HepG2 (cell line): ENCODE measurements around the gene GRK3. TPM values are rescaled to one million over a fixed set of nuclear protein-coding genes. Genes with fewer than 3 reads are reported as not detected.

Experiments used
- FOSL1 ChIP-seq: sonication (generic); formaldehyde crosslinking; IDR thresholded peaks from 2 replicates; pipeline ENCODE4 v1.9.0; 2021; ENCODE audit warnings: missing genetic modification reagents, borderline replicate concordance
- HIVEP1 ChIP-seq: sonication (generic); formaldehyde crosslinking; IDR thresholded peaks from 2 replicates; pipeline ENCODE4 v1.4.0; 2020; ENCODE audit warnings: mild to moderate bottlenecking, missing genetic modification reagents
- IKZF4 ChIP-seq: sonication (generic); formaldehyde crosslinking; IDR thresholded peaks from 2 replicates; pipeline ENCODE4 v1.5.1; 2020; ENCODE audit warnings: borderline replicate concordance, mild to moderate bottlenecking, low read depth, missing genetic modification reagents; ENCODE audit errors: not compliant biosample characterization
- NBN ChIP-seq: fragments of 450-650 bp; conservative IDR thresholded peaks from 2 replicates; pipeline ENCODE4 v1.6.1; 2017
- SAP130 ChIP-seq: IDR thresholded peaks from 2 replicates; pipeline ENCODE4 v1.6.1; 2016; ENCODE audit warnings: low read depth
- SRY ChIP-seq: sonication (generic); formaldehyde crosslinking; IDR thresholded peaks from 2 replicates; pipeline ENCODE4 v1.8.0; 2022; ENCODE audit warnings: mild to moderate bottlenecking, missing genetic modification reagents
- TAF1 ChIP-seq: sonication (generic); formaldehyde crosslinking; IDR thresholded peaks from 2 replicates; pipeline ENCODE4 v1.4.0; 2020; ENCODE audit warnings: missing genetic modification reagents
- WIZ ChIP-seq: sonication (generic); formaldehyde crosslinking; IDR thresholded peaks from 2 replicates; pipeline ENCODE4 v1.5.1; 2020; ENCODE audit warnings: mild to moderate bottlenecking, missing genetic modification reagents
- ZBTB21 ChIP-seq: sonication (generic); formaldehyde crosslinking; IDR thresholded peaks from 2 replicates; pipeline ENCODE4 v1.4.0; 2020; ENCODE audit warnings: missing genetic modification reagents
- ZBTB42 ChIP-seq: sonication (generic); formaldehyde crosslinking; IDR thresholded peaks from 2 replicates; pipeline ENCODE4 v1.5.0; 2020; ENCODE audit warnings: mild to moderate bottlenecking, missing genetic modification reagents
- ZFX ChIP-seq: sonication (generic); formaldehyde crosslinking; IDR thresholded peaks from 2 replicates; pipeline ENCODE4 v1.4.0; 2020; ENCODE audit warnings: mild to moderate bottlenecking, low read depth, missing genetic modification reagents, moderate library complexity
- ZNF569 ChIP-seq: sonication (generic); formaldehyde crosslinking; IDR thresholded peaks from 2 replicates; pipeline ENCODE4 v1.5.0; 2020; ENCODE audit warnings: mild to moderate bottlenecking, missing genetic modification reagents, moderate library complexity, borderline replicate concordance
- ZSCAN22 ChIP-seq: sonication (generic); formaldehyde crosslinking; IDR thresholded peaks from 2 replicates; pipeline ENCODE4 v1.4.0; 2020; ENCODE audit warnings: mild to moderate bottlenecking, missing genetic modification reagents
- polyA plus RNA-seq, 8 experiments: library from polyadenylated mRNA; depleted of rRNA in 3 of 8; stranded (reverse) in 7 of 8; unstranded in 1 of 8; fragments of >200 nt; fragmentation: Illumina TruSeq in 4 of 8; extraction: Trizol in 4 of 8; gene quantifications; 2 replicates each; pipeline versions ENCODE4 v1.2.1 to v1.2.3, GENCODE V29; 2011 to 2016; ENCODE audit warnings: low read depth in 4 of 8, missing spikeins in 1 of 8, mixed read lengths in 1 of 8; ENCODE audit not compliant: insufficient read depth in 1 of 8
- total RNA-seq, 5 experiments: library from RNA; depleted of rRNA; stranded (reverse); fragments of >200 nt; fragmentation: Illumina TruSeq; extraction: Trizol; gene quantifications; 2 replicates each; pipeline ENCODE4 v1.2.3, GENCODE V29; 2016; ENCODE audit warnings: low read depth in 1 of 5
- TF ChIP-seq, protein P1 (sequence below): sonication (generic); formaldehyde crosslinking; IDR thresholded peaks from 2 replicates; pipeline ENCODE4; 2020; ENCODE audit warnings: missing genetic modification reagents, mild to moderate bottlenecking, borderline replicate concordance
- TF ChIP-seq, protein P2 (sequence below): sonication (generic); formaldehyde crosslinking; IDR thresholded peaks from 2 replicates; pipeline ENCODE4 v1.9.0; 2022; ENCODE audit warnings: low read depth, missing genetic modification reagents
- TF ChIP-seq, protein P3 (sequence below): sonication (generic); formaldehyde crosslinking; IDR thresholded peaks from 2 replicates; pipeline ENCODE4 v1.4.0; 2020; ENCODE audit warnings: missing genetic modification reagents, mild to moderate bottlenecking, borderline replicate concordance
- TF ChIP-seq, protein P4 (sequence below): sonication (generic); formaldehyde crosslinking; IDR thresholded peaks from 2 replicates; pipeline ENCODE4 v1.4.0; 2020; ENCODE audit warnings: mild to moderate bottlenecking, missing genetic modification reagents
- TF ChIP-seq, protein P5 (sequence below): sonication (generic); formaldehyde crosslinking; IDR thresholded peaks from 2 replicates; pipeline ENCODE4 v1.5.0; 2020; ENCODE audit warnings: mild to moderate bottlenecking, low read depth, missing genetic modification reagents, borderline replicate concordance
- TF ChIP-seq, protein P6 (sequence below): sonication (generic); formaldehyde crosslinking; IDR thresholded peaks from 2 replicates; pipeline ENCODE4 v1.5.0; 2020; ENCODE audit warnings: mild to moderate bottlenecking, missing genetic modification reagents

Gene GRK3
- total and polyA plus RNA-seq, 2 of the 13 experiments (the other 11 are each of a cell fraction or from before 2014, with no cell fraction given) = 8.5 to 16.7 TPM

DNA sequence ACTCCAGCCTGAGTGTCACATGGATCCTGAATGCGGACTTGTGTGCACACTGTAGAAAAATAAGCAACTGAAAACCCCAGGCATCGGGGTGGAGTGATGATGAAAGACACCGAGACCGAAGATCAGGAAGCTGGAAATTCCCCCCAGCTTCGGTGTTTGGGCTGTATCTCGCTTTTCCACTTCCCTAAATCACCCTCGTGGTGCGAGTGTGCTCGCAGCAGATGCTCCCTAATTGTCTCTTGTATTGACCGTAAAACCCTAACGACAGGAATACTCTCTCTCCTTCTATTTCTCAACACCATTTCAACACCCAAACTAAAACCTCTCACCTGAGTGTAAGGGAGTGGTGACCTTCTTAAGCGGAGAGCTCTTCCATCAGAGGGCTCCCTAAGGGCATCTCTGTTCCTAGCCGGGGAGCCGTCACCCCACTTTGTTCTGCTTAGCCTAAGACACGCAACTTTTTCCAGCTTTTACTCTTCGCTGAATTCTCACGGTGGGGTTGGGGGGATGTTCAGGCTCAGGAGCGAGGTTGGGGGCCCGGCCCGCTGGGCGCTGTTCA, 635 bp upstream of the GRK3 start (continued):
- TF ChIP-seq, protein P1, sequence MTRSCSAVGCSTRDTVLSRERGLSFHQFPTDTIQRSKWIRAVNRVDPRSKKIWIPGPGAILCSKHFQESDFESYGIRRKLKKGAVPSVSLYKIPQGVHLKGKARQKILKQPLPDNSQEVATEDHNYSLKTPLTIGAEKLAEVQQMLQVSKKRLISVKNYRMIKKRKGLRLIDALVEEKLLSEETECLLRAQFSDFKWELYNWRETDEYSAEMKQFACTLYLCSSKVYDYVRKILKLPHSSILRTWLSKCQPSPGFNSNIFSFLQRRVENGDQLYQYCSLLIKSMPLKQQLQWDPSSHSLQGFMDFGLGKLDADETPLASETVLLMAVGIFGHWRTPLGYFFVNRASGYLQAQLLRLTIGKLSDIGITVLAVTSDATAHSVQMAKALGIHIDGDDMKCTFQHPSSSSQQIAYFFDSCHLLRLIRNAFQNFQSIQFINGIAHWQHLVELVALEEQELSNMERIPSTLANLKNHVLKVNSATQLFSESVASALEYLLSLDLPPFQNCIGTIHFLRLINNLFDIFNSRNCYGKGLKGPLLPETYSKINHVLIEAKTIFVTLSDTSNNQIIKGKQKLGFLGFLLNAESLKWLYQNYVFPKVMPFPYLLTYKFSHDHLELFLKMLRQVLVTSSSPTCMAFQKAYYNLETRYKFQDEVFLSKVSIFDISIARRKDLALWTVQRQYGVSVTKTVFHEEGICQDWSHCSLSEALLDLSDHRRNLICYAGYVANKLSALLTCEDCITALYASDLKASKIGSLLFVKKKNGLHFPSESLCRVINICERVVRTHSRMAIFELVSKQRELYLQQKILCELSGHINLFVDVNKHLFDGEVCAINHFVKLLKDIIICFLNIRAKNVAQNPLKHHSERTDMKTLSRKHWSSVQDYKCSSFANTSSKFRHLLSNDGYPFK (CRISPR knock-in tag) = peak; percentile 31; the same call in 1 of the 2 replicates
- TF ChIP-seq, protein P2, sequence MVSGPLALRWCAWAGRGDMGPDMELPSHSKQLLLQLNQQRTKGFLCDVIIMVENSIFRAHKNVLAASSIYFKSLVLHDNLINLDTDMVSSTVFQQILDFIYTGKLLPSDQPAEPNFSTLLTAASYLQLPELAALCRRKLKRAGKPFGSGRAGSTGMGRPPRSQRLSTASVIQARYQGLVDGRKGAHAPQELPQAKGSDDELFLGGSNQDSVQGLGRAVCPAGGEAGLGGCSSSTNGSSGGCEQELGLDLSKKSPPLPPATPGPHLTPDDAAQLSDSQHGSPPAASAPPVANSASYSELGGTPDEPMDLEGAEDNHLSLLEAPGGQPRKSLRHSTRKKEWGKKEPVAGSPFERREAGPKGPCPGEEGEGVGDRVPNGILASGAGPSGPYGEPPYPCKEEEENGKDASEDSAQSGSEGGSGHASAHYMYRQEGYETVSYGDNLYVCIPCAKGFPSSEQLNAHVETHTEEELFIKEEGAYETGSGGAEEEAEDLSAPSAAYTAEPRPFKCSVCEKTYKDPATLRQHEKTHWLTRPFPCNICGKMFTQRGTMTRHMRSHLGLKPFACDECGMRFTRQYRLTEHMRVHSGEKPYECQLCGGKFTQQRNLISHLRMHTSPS = 0 out of 2 replicates have a peak, but pooled peaks have one; percentile 13
- TF ChIP-seq IKZF4 (CRISPR knock-in tag) (no peak), HIVEP1 (no peak; the same call in 1 of the 2 replicates), SRY (no peak), FOSL1 (CRISPR knock-in tag) (no peak), NBN (no peak), WIZ (CRISPR knock-in tag) (no peak), ZSCAN22 (CRISPR knock-in tag) (no peak), ZFX (CRISPR knock-in tag) (no peak), ZBTB42 (CRISPR knock-in tag) (no peak), SAP130 (CRISPR knock-in tag) (peak; percentile 54), ZBTB21 (no peak), ZNF569 (CRISPR knock-in tag) (no peak), TAF1 (CRISPR knock-in tag) (0 out of 2 replicates have a peak, but pooled peaks have one; percentile 8)
- TF ChIP-seq, protein P3, sequence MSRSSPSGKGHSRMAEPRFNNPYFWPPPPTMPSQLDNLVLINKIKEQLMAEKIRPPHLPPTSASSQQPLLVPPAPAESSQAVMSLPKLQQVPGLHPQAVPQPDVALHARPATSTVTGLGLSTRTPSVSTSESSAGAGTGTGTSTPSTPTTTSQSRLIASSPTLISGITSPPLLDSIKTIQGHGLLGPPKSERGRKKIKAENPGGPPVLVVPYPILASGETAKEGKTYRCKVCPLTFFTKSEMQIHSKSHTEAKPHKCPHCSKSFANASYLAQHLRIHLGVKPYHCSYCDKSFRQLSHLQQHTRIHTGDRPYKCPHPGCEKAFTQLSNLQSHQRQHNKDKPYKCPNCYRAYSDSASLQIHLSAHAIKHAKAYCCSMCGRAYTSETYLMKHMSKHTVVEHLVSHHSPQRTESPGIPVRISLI (CRISPR knock-in tag) = no peak
- TF ChIP-seq, protein P4, sequence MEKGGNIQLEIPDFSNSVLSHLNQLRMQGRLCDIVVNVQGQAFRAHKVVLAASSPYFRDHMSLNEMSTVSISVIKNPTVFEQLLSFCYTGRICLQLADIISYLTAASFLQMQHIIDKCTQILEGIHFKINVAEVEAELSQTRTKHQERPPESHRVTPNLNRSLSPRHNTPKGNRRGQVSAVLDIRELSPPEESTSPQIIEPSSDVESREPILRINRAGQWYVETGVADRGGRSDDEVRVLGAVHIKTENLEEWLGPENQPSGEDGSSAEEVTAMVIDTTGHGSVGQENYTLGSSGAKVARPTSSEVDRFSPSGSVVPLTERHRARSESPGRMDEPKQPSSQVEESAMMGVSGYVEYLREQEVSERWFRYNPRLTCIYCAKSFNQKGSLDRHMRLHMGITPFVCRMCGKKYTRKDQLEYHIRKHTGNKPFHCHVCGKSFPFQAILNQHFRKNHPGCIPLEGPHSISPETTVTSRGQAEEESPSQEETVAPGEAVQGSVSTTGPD (CRISPR knock-in tag) = no peak
- TF ChIP-seq, protein P5, sequence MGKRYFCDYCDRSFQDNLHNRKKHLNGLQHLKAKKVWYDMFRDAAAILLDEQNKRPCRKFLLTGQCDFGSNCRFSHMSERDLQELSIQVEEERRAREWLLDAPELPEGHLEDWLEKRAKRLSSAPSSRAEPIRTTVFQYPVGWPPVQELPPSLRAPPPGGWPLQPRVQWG (CRISPR knock-in tag) = no peak
- TF ChIP-seq, protein P6, sequence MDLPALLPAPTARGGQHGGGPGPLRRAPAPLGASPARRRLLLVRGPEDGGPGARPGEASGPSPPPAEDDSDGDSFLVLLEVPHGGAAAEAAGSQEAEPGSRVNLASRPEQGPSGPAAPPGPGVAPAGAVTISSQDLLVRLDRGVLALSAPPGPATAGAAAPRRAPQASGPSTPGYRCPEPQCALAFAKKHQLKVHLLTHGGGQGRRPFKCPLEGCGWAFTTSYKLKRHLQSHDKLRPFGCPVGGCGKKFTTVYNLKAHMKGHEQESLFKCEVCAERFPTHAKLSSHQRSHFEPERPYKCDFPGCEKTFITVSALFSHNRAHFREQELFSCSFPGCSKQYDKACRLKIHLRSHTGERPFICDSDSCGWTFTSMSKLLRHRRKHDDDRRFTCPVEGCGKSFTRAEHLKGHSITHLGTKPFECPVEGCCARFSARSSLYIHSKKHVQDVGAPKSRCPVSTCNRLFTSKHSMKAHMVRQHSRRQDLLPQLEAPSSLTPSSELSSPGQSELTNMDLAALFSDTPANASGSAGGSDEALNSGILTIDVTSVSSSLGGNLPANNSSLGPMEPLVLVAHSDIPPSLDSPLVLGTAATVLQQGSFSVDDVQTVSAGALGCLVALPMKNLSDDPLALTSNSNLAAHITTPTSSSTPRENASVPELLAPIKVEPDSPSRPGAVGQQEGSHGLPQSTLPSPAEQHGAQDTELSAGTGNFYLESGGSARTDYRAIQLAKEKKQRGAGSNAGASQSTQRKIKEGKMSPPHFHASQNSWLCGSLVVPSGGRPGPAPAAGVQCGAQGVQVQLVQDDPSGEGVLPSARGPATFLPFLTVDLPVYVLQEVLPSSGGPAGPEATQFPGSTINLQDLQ = no peak
